Measurements from ENCODE around the gene APOA4. TPM values are rescaled to one million over a fixed set of nuclear protein-coding genes. Genes with fewer than 3 reads are reported as not detected.
A peak's percentile ranks its signal among the peaks of the same experiment; 100 is the strongest.

APOA4 gene
- total and polyA plus RNA-seq, 2 experiments from 2014 or later: 0.86 to 2.1 TPM

- DNase-seq (ENCODE audit: low read depth in 1 of 2, low spot score in 1 of 2): no peak
- no peak for TF ChIP-seq CTCF (IDR thresholded peaks at IDR 0.05; ENCODE audit: low read depth, low read length)
- H3K4me1 ChIP-seq (ENCODE audit: low read depth): peaks cover 46% of the 10 kb centered on the region
- no peaks in the 10 kb centered on the region for H3K27me3 ChIP-seq
- H3K27ac ChIP-seq: no peak overlapping the region
- H3K4me3 ChIP-seq: no peak overlapping the region
- no peaks in the 10 kb centered on the region for H3K36me3 ChIP-seq
- no peaks in the 10 kb centered on the region for H3K9me3 ChIP-seq (ENCODE audit: low read depth)
Observed at GRCh38 chr11:116833491-116833815, 10.3 kb upstream of the APOA4 start.

GRCh38 chr11:116832350-116833290 lies 9.5 kb upstream of the APOA4 start:
- Histone ChIP-seq H3K36me3 (no peaks in the 10 kb centered on the region), H3K27me3 (no peaks in the 10 kb centered on the region), H3K27ac (no peak overlapping the region), H3K4me3 (no peak overlapping the region), H3K9me3 (ENCODE audit: low read depth) (no peaks in the 10 kb centered on the region), H3K4me1 (ENCODE audit: low read depth) (peaks cover 41% of the 10 kb centered on the region)
- no peak for DNase-seq (ENCODE audit: low read depth in 1 of 2, low spot score in 1 of 2)
- no peak for TF ChIP-seq CTCF (IDR thresholded peaks at IDR 0.05; ENCODE audit: low read depth, low read length)

GRCh38 chr11:116831790-116832349 lies 8.8 kb upstream of the APOA4 start:
- H3K27me3 ChIP-seq: no peaks in the 10 kb centered on the region
- no peak for DNase-seq (ENCODE audit: low read depth in 1 of 2, low spot score in 1 of 2)
- H3K4me1 ChIP-seq (ENCODE audit: low read depth): peaks cover 37% of the 10 kb centered on the region
- no peak for TF ChIP-seq CTCF (IDR thresholded peaks at IDR 0.05; ENCODE audit: low read depth, low read length)
- H3K27ac ChIP-seq: no peak overlapping the region
- H3K36me3 ChIP-seq: no peaks in the 10 kb centered on the region
- H3K4me3 ChIP-seq: no peak overlapping the region
- H3K9me3 ChIP-seq (ENCODE audit: low read depth): no peaks in the 10 kb centered on the region

- H3K27me3 ChIP-seq: no peaks in the 10 kb centered on the region
- H3K27ac ChIP-seq: no peak overlapping the region
- no peak for DNase-seq (ENCODE audit: low read depth in 1 of 2, low spot score in 1 of 2)
- no peak overlapping the region for H3K4me3 ChIP-seq
- no peaks in the 10 kb centered on the region for H3K9me3 ChIP-seq (ENCODE audit: low read depth)
- TF ChIP-seq CTCF (IDR thresholded peaks at IDR 0.05; ENCODE audit: low read depth, low read length): no peak
- H3K4me1 ChIP-seq (ENCODE audit: low read depth): peaks cover 32% of the 10 kb centered on the region
- H3K36me3 ChIP-seq: no peaks in the 10 kb centered on the region
Observed at GRCh38 chr11:116830184-116830912, 7.2 kb upstream of the APOA4 start.

- H3K4me3 ChIP-seq: no peak within 1 kb of the TSS
- H3K9me3 ChIP-seq (ENCODE audit: low read depth): no peaks in the 10 kb centered on the region
- no peaks in the 10 kb centered on the region for H3K36me3 ChIP-seq
- H3K27me3 ChIP-seq: no peaks in the 10 kb centered on the region
- DNase-seq (ENCODE audit: low read depth in 1 of 2, low spot score in 1 of 2): peak in 1 of 2 donors; percentile 67
- peaks cover 29% of the 10 kb centered on the region for H3K4me1 ChIP-seq (ENCODE audit: low read depth)
- H3K27ac ChIP-seq: no peak within 1 kb of the TSS
- TF ChIP-seq CTCF (IDR thresholded peaks at IDR 0.05; ENCODE audit: low read depth, low read length): no peak
Observed at GRCh38 chr11:116829525-116830183, 6.5 kb upstream of the APOA4 start, which contains the start of gene APOC3. APOC3 (plus strand) TSS chr11:116829907; CDS start chr11:116830583, 676 bp downstream.
